GM12891 (cell line): ENCODE measurements around the gene TGM6.

Experiments used
- PAX5 ChIP-seq: IDR thresholded peaks from 2 replicates; pipeline ENCODE4 v1.6.1; 2011; ENCODE audit warnings: low read length, moderate library complexity, mild to moderate bottlenecking; ENCODE audit not compliant: insufficient read depth, severe bottlenecking
- POLR2A ChIP-seq: IDR thresholded peaks from 2 replicates; pipeline ENCODE4 v1.6.1; 2011; ENCODE audit warnings: low read depth, low read length, control low read depth
- POLR2AphosphoS5 ChIP-seq: IDR thresholded peaks from 2 replicates; pipeline ENCODE4 v1.6.1; 2011; ENCODE audit warnings: low read depth, low read length, control low read depth
- POU2F2 ChIP-seq: IDR thresholded peaks from 2 replicates; pipeline ENCODE4 v1.6.1; 2011; ENCODE audit warnings: low read depth, mild to moderate bottlenecking, control low read depth, low read length, moderate library complexity
- SPI1 ChIP-seq: IDR thresholded peaks from 2 replicates; pipeline ENCODE4 v1.6.1; 2011; ENCODE audit warnings: low read depth, low read length, control low read depth
- TAF1 ChIP-seq: IDR thresholded peaks from 2 replicates; pipeline ENCODE4 v1.6.1; 2011; ENCODE audit warnings: low read depth, low read length, control low read depth

DNA sequence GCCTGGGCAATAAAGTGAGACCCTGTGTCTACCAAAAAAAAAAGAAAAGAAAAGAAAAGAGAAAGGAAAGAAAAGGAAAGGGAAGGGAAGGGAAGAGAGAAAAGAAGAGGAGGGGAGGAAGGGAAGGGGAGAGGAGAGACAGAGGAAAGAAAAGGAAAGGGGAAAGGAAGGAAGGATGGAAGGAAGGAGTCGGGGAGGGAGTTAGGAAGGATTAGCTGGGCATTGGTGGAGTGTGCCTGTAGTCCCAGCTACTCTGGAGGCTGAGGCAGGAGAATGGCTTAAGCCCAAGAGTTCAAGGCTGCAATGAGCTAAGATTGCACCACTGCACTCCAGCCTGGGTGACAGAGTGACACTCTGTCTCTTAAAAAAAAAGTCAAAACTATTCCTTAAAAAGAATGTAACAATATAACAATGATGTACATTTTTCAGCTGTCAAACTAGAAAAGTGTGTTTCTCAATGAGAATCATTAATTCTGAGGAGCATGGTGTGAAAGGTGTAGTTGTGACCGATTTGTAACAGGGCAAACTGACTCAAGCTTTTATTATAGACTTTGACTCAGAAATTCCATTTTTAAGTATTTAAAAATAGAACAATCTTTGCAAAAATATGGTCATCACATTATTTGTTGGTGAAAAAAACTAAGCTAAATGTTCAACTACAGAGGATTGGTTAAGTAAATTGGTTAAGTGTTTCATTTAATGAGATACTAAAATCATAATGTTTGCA lies 75.2 kb downstream of the TGM6 start:
- no peak for TF ChIP-seq POLR2A
- no peak for TF ChIP-seq TAF1
- no peak for TF ChIP-seq POLR2AphosphoS5
- TF ChIP-seq SPI1 = no peak
- no peak for TF ChIP-seq PAX5
- TF ChIP-seq POU2F2 = no peak
